HEK293T (cell line): ENCODE data around the gene ANKRD60.

Experiments used
- BHLHE40 ChIP-seq: fragments of 450-650 bp; IDR thresholded peaks from 2 replicates; pipeline ENCODE4 v1.6.1; 2016; ENCODE audit warnings: mild to moderate bottlenecking, moderate library complexity, borderline replicate concordance
- CTBP1 ChIP-seq: fragments of 450-650 bp; IDR thresholded peaks from 2 replicates; pipeline ENCODE4 v1.6.1; 2016; ENCODE audit warnings: borderline replicate concordance
- ELF4 ChIP-seq: fragments of 450-650 bp; IDR thresholded peaks from 2 replicates; pipeline ENCODE4 v1.6.1; 2017; ENCODE audit warnings: antibody characterized with exemption
- FOXA1 ChIP-seq: fragments of 450-650 bp; IDR thresholded peaks from 2 replicates; pipeline ENCODE4 v1.6.1; 2016; ENCODE audit warnings: mild to moderate bottlenecking
- HDGF ChIP-seq: fragments of 450-650 bp; IDR thresholded peaks from 2 replicates; pipeline ENCODE4 v1.6.1; 2017; ENCODE audit warnings: antibody characterized with exemption, borderline replicate concordance
- NFRKB ChIP-seq: fragments of 450-650 bp; IDR thresholded peaks from 2 replicates; pipeline ENCODE4 v1.6.1; 2016; ENCODE audit warnings: mild to moderate bottlenecking, moderate library complexity
- PKNOX1 ChIP-seq: fragments of 450-650 bp; IDR thresholded peaks from 2 replicates; pipeline ENCODE4 v1.6.1; 2016
- ZNF384 ChIP-seq: fragments of 450-650 bp; IDR thresholded peaks from 2 replicates; pipeline ENCODE4 v1.6.1; 2016

- no peak for TF ChIP-seq NFRKB
- TF ChIP-seq PKNOX1: no peak
- no peak for TF ChIP-seq HDGF
- no peak for TF ChIP-seq ELF4
- TF ChIP-seq BHLHE40: no peak
- no peak for TF ChIP-seq CTBP1
- no peak for TF ChIP-seq ZNF384
- no peak for TF ChIP-seq FOXA1
Measured at GRCh38 chr20:58213716-58214115, 14.7 kb downstream of the ANKRD60 start.
